ENCODE results near the gene SPRTN. TPM values are rescaled to one million over a fixed set of nuclear protein-coding genes. Genes with fewer than 3 reads are reported as not detected.

The SPRTN gene
- total and polyA plus RNA-seq, 2 of the 8 experiments (the other 6 are each of a cell fraction or from before 2014, with no cell fraction given): 6.6 to 15.1 TPM

DNA sequence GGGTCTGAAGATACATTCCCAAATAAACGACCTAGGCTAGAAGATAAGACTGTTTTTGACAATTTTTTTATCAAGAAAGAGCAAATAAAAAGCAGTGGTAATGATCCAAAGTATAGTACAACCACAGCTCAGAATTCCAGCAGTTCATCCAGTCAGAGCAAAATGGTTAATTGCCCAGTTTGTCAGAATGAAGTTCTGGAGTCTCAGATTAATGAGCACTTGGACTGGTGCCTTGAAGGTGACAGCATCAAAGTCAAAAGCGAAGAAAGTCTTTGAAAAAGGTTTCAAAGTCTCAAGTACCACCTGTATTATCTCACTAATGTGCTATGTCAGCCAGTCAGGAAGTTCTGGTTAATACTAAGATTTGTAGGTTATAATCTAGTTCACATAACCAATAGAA is 15.0 kb downstream of the SPRTN start:
- H4K8ac ChIP-seq (ENCODE audit: extremely low read depth, insufficient read depth, low read length): no peak overlapping the region
- no peak overlapping the region for H3K18ac ChIP-seq (ENCODE audit: extremely low read depth, low read length)
- no peak overlapping the region for H2BK5ac ChIP-seq (ENCODE audit: low read depth, low read length)
- no peak overlapping the region for H3K27ac ChIP-seq (ENCODE audit: low read depth, low read length)
- peaks cover 3 to 32% (median 14%) of the 10 kb centered on the region in 4 experiments; a peak in 7 of 8 replicates for H3K36me3 ChIP-seq (ENCODE audit: control insufficient read depth in 2 of 4, insufficient read depth in 4 of 4, low read length in 3 of 4)
- no peak overlapping the region for H4K91ac ChIP-seq (replicated peaks; ENCODE audit: insufficient read length, low read length)
- H3K14ac ChIP-seq (ENCODE audit: insufficient read length): no peak overlapping the region
- no peak overlapping the region for H2AK5ac ChIP-seq (ENCODE audit: low read depth, low read length)
- H2BK20ac ChIP-seq (ENCODE audit: low read length): no peak overlapping the region
- no peaks in the 10 kb centered on the region for H3K27me3 ChIP-seq (replicated peaks in 1 of 4; ENCODE audit: control insufficient read depth in 3 of 4, extremely low read depth in 1 of 4, insufficient read depth in 3 of 4, low read length in 3 of 4)
- no peaks in the 10 kb centered on the region for H3K79me2 ChIP-seq (ENCODE audit: control insufficient read depth in 1 of 2, insufficient read depth in 2 of 2, low read length in 2 of 2)
- H3K4me2 ChIP-seq (ENCODE audit: insufficient read depth in 1 of 2, low read depth in 2 of 2, low read length in 2 of 2): no peak overlapping the region
- no peak for DNase-seq (ENCODE audit: low read depth in 1 of 2, low spot score in 2 of 2)
- no peak overlapping the region for H3K4ac ChIP-seq (replicated peaks; ENCODE audit: insufficient read length, low read depth, low read length)
- H3K4me1 ChIP-seq (replicated peaks in 1 of 4; ENCODE audit: control insufficient read depth in 3 of 4, insufficient read depth in 4 of 4, low read length in 3 of 4): no peaks in the 10 kb centered on the region
- H2BK15ac ChIP-seq (ENCODE audit: low read length): no peak overlapping the region
- no peak overlapping the region for H2BK120ac ChIP-seq (replicated peaks; ENCODE audit: low read depth, low read length)
- POLR2A ChIA-PET (ENCODE audit: partially characterized antibody): no interaction called here
- no peaks in the 10 kb centered on the region for H3K79me1 ChIP-seq (ENCODE audit: low read depth, low read length)
- 82% methylated on average over 2 of the region's 2 CpGs; no CpG with 5 or more reads in 1 of the 2 experiments for WGBS, 2 experiments (ENCODE audit: extremely low coverage in 1 of 2, insufficient coverage in 1 of 2, insufficient read length in 1 of 2, insufficient replicate concordance in 2 of 2, low coverage in 1 of 2, low lambda C conversion rate in 2 of 2, missing lambda C conversion rate in 1 of 2)
- peaks cover 0 to 2% of the 10 kb centered on the region in 2 experiments for H4K20me1 ChIP-seq (replicated peaks in 1 of 2; ENCODE audit: control insufficient read depth in 1 of 2, insufficient read depth in 2 of 2, low read length in 2 of 2)
- H3K9ac ChIP-seq (replicated peaks in 1 of 4; ENCODE audit: extremely low read depth in 1 of 4, low read depth in 3 of 4, low read length in 3 of 4): no peak overlapping the region
- no peak for FAIRE-seq
- no peaks in the 10 kb centered on the region for H3K23me2 ChIP-seq (ENCODE audit: low read depth, low read length)
- H3K9me3 ChIP-seq (ENCODE audit: insufficient read depth in 2 of 2, low read depth in 1 of 2, low read length in 1 of 2): no peaks in the 10 kb centered on the region
- CTCF ChIA-PET (ENCODE audit: partially characterized antibody): no interaction called here
- TF ChIP-seq POU5F1 (IDR thresholded peaks at IDR 0.05; ENCODE audit: low read depth, low read length) (no peak), GABPA (IDR thresholded peaks at IDR 0.05; ENCODE audit: borderline replicate concordance, insufficient read depth, low read length) (no peak), TEAD4 (IDR thresholded peaks at IDR 0.05; ENCODE audit: low read depth, low read length) (no peak), CTBP2 (IDR thresholded peaks at IDR 0.05; ENCODE audit: borderline replicate concordance, insufficient read depth, insufficient read length, low read length) (no peak), SAP30 (IDR thresholded peaks at IDR 0.05; ENCODE audit: insufficient read depth, insufficient replicate concordance, low read length) (no peak)
- H2AFZ ChIP-seq (ENCODE audit: low read length): no peak overlapping the region
- H3K23ac ChIP-seq (ENCODE audit: insufficient read length): no peak overlapping the region
- no peak overlapping the region for H2BK12ac ChIP-seq (ENCODE audit: low read depth, low read length)
- H3K4me3 ChIP-seq (ENCODE audit: extremely low read depth in 1 of 4, insufficient read depth in 2 of 4, low read depth in 3 of 4, low read length in 4 of 4): no peak overlapping the region
- no peak overlapping the region for H4K5ac ChIP-seq (ENCODE audit: insufficient read length, low read depth, low read length)
- no peak overlapping the region for H3K56ac ChIP-seq (replicated peaks; ENCODE audit: insufficient read length, low read depth, low read length)
